SIG-M5 treated with dmso at 0.1 percent for 504 hours (cell line): Measurements from ENCODE around the gene RHEBL1.
A peak's percentile ranks its signal among the peaks of the same experiment; 100 is the strongest.

Source experiments
- DNase-seq: peaks from one replicate; lab custom pipeline; 2025; ENCODE audit not compliant: unreplicated experiment; lab: John Stamatoyannopoulos, UW

Gene RHEBL1

GRCh38 chr12:49069507-49070346 is at the start of gene RHEBL1:
RHEBL1 (minus strand) TSS chr12:49069979; CDS start chr12:49069785, 194 bp downstream.
- peak; percentile 98 for DNase-seq

- no peak for DNase-seq
Measured at GRCh38 chr12:49111206-49111605, 41.4 kb upstream of the RHEBL1 start.

- peak; percentile 100 for DNase-seq
Measured at GRCh38 chr12:49110464-49111155, 40.8 kb upstream of the RHEBL1 start, which contains the start of gene LMBR1L. LMBR1L (minus strand) TSS chr12:49110847; CDS start chr12:49110555, 292 bp downstream.

- DNase-seq: no peak
Measured at GRCh38 chr12:49109641-49110463, 40.1 kb upstream of the RHEBL1 start.

- DNase-seq: peak; percentile 75
Measured at GRCh38 chr12:49108958-49109404, 39.2 kb upstream of the RHEBL1 start.

GRCh38 chr12:49105504-49106084 is 35.8 kb upstream of the RHEBL1 start:
- DNase-seq: no peak

GRCh38 chr12:49104822-49105221 is 35.0 kb upstream of the RHEBL1 start:
- no peak for DNase-seq

GRCh38 chr12:49100380-49100779 is 30.6 kb upstream of the RHEBL1 start:
- no peak for DNase-seq

GRCh38 chr12:49098703-49099102 is 28.9 kb upstream of the RHEBL1 start:
- DNase-seq: no peak

GRCh38 chr12:49098035-49098451 is 28.3 kb upstream of the RHEBL1 start:
- DNase-seq: peak; percentile 56

GRCh38 chr12:49097381-49097780 is 27.6 kb upstream of the RHEBL1 start:
- DNase-seq: no peak

GRCh38 chr12:49094975-49095365 is 25.2 kb upstream of the RHEBL1 start:
- no peak for DNase-seq

- DNase-seq: no peak
Measured at GRCh38 chr12:49094160-49094974, 24.6 kb upstream of the RHEBL1 start, which contains the start of gene DHH. DHH (minus strand) TSS chr12:49094801; CDS start chr12:49094512, 289 bp downstream.

- no peak for DNase-seq
Measured at GRCh38 chr12:49093792-49094159, 24.0 kb upstream of the RHEBL1 start.

GRCh38 chr12:49092816-49093406 is 23.1 kb upstream of the RHEBL1 start:
- DNase-seq: no peak

GRCh38 chr12:49092086-49092815 is 22.5 kb upstream of the RHEBL1 start:
- peak; percentile 45 for DNase-seq

- no peak for DNase-seq
Measured at GRCh38 chr12:49091836-49092085, 22.0 kb upstream of the RHEBL1 start.

GRCh38 chr12:49091056-49091835 is 21.5 kb upstream of the RHEBL1 start:
- DNase-seq: no peak
